CD14-positive monocyte (primary cell): Measurements from ENCODE around the gene PIK3AP1. TPM values are rescaled to one million over a fixed set of nuclear protein-coding genes. Genes with fewer than 3 reads are reported as not detected.

Experiments used
- DNase-seq, 3 donors: peaks; one replicate each; pipeline ENCODE4 v3.0.0-alpha.2; 2011 to 2022
- H2AFZ ChIP-seq: 2 replicates; pipeline ENCODE4 v1.6.0; 2012; ENCODE audit warnings: mild to moderate bottlenecking, low read depth, low read length, inconsistent platforms; ENCODE audit not compliant: insufficient read depth, poor library complexity, severe bottlenecking
- H3K27ac ChIP-seq, 2 donors: 1 replicate in 1 of 2; 2 replicates in 1 of 2; pipeline ENCODE4 v1.5.1; 2012 to 2013; ENCODE audit warnings: low read length in 2 of 2, control low read depth in 1 of 2, inconsistent platforms in 1 of 2, low read depth in 1 of 2, mild to moderate bottlenecking in 1 of 2
- H3K27me3 ChIP-seq, 2 donors: one replicate each; pipeline versions ENCODE4 v1.6.0 to v1.6.1; 2011 to 2013; ENCODE audit warnings: low read length in 2 of 2; ENCODE audit not compliant: control insufficient read depth in 2 of 2, insufficient read depth in 2 of 2
- H3K36me3 ChIP-seq, 2 donors: replicated peaks in 1 of 2; 1 replicate in 1 of 2; 2 replicates in 1 of 2; pipeline versions ENCODE4 v1.5.1 to v1.6.1; 2012 to 2013; ENCODE audit warnings: low read length in 2 of 2, control low read depth in 1 of 2, inconsistent platforms in 1 of 2, mild to moderate bottlenecking in 1 of 2; ENCODE audit not compliant: insufficient read depth in 2 of 2, control insufficient read depth in 1 of 2
- H3K4me1 ChIP-seq, 2 donors: 1 replicate in 1 of 2; 2 replicates in 1 of 2; pipeline versions ENCODE4 v1.5.1 to v1.6.1; 2012 to 2013; ENCODE audit warnings: low read length in 2 of 2, control low read depth in 1 of 2, inconsistent platforms in 1 of 2, mild to moderate bottlenecking in 1 of 2, moderate library complexity in 1 of 2; ENCODE audit not compliant: insufficient read depth in 2 of 2, control insufficient read depth in 1 of 2
- H3K4me2 ChIP-seq: replicated peaks from 2 replicates; pipeline ENCODE3; 2012; ENCODE audit warnings: low read length, moderate library complexity, mild to moderate bottlenecking; ENCODE audit not compliant: poor library complexity, severe bottlenecking; ENCODE audit errors: extremely low read depth
- H3K4me3 ChIP-seq, 3 experiments: fragments of 200-600 bp in 1 of 3; sonication (generic) in 1 of 3; replicated peaks in 1 of 3; 1 replicate in 2 of 3; 2 replicates in 1 of 3; pipeline ENCODE4 v1.5.1; 2011 to 2013; ENCODE audit warnings: low read length in 3 of 3, mild to moderate bottlenecking in 3 of 3, control low read depth in 2 of 3, low read depth in 2 of 3, inconsistent platforms in 1 of 3, moderate library complexity in 1 of 3
- H3K79me2 ChIP-seq: 2 replicates; pipeline ENCODE4 v1.6.0; 2012; ENCODE audit warnings: mild to moderate bottlenecking, control low read depth, inconsistent platforms, low read length, moderate library complexity; ENCODE audit not compliant: insufficient read depth
- H3K9ac ChIP-seq: 2 replicates; pipeline ENCODE4 v1.6.0; 2017; ENCODE audit warnings: low read length, mild to moderate bottlenecking; ENCODE audit not compliant: insufficient read depth, poor library complexity, severe bottlenecking
- H3K9me3 ChIP-seq, 2 donors: replicated peaks in 1 of 2; 1 replicate in 1 of 2; 2 replicates in 1 of 2; pipeline versions ENCODE4 v1.5.1 to v1.6.1; 2012 to 2013; ENCODE audit warnings: low read length in 2 of 2, control low read depth in 1 of 2; ENCODE audit not compliant: control insufficient read depth in 1 of 2, insufficient read depth in 1 of 2
- H4K20me1 ChIP-seq: 2 replicates; pipeline ENCODE4 v1.6.0; 2012; ENCODE audit warnings: mild to moderate bottlenecking, low read length, control low read depth, moderate library complexity; ENCODE audit not compliant: insufficient read depth
- H3K27ac Mint-ChIP-seq, 7 donors: one replicate each; pipeline ENCODE4 v1.8.0; 2020; ENCODE audit warnings: mild to moderate bottlenecking in 7 of 7, mixed read lengths in 7 of 7, moderate library complexity in 6 of 7, inconsistent platforms in 2 of 7
- H3K27me3 Mint-ChIP-seq, 3 donors: one replicate each; pipeline ENCODE4 v1.8.0; 2021 to 2022; ENCODE audit warnings: low read depth in 3 of 3, mild to moderate bottlenecking in 3 of 3, mixed read lengths in 3 of 3, moderate library complexity in 3 of 3, inconsistent platforms in 1 of 3
- H3K36me3 Mint-ChIP-seq, 2 donors: one replicate each; pipeline ENCODE4 v1.8.0; 2020; ENCODE audit warnings: mixed read lengths in 2 of 2, inconsistent platforms in 1 of 2, mild to moderate bottlenecking in 1 of 2
- H3K4me1 Mint-ChIP-seq: one replicate; pipeline ENCODE4 v1.8.0; 2020; ENCODE audit warnings: mild to moderate bottlenecking, mixed read lengths
- H3K4me3 Mint-ChIP-seq, 2 donors: one replicate each; pipeline ENCODE4 v1.8.0; 2020; ENCODE audit warnings: mild to moderate bottlenecking in 2 of 2, mixed read lengths in 2 of 2, moderate library complexity in 1 of 2
- H3K9me3 Mint-ChIP-seq, 7 donors: one replicate each; pipeline ENCODE4 v1.8.0; 2020 to 2022; ENCODE audit warnings: mixed read lengths in 7 of 7, mild to moderate bottlenecking in 6 of 7, moderate library complexity in 6 of 7, inconsistent platforms in 2 of 7
- CTCF ChIP-seq: fragments of 200-600 bp; IDR thresholded peaks from one replicate; pipeline ENCODE4 v1.8.0; 2022; ENCODE audit warnings: antibody characterized with exemption, mild to moderate bottlenecking
- WGBS: methylation state at CpG from one replicate; pipeline ENCODE4 v1.1.5; 2013; ENCODE audit warnings: missing lambda C conversion rate; ENCODE audit not compliant: insufficient coverage; 5-methylcytosine and 5-hydroxymethylcytosine counted together
- intact Hi-C, 2 donors: fragments of 100-400 bp; cut with micrococcal nuclease; formaldehyde crosslinking; loops; one replicate each; pipeline versions ENCODE4 v1.15.0 to v1.15.1; 2023
- polyA plus RNA-seq, 3 donors: library from polyadenylated mRNA; depleted of rRNA in 1 of 3; unstranded in 2 of 3; stranded (reverse) in 1 of 3; fragments of 300-500 nt in 2 of 3; fragments of >200 nt in 1 of 3; fragmentation: Illumina TruSeq in 2 of 3; gene quantifications; 1 replicate in 2 of 3; 2 replicates in 1 of 3; pipeline ENCODE4 v1.2.3, GENCODE V29; 2012 to 2021

PIK3AP1 gene
- polyA plus RNA-seq, 3 donors: 95.5 to 157 (median 112) TPM

DNA sequence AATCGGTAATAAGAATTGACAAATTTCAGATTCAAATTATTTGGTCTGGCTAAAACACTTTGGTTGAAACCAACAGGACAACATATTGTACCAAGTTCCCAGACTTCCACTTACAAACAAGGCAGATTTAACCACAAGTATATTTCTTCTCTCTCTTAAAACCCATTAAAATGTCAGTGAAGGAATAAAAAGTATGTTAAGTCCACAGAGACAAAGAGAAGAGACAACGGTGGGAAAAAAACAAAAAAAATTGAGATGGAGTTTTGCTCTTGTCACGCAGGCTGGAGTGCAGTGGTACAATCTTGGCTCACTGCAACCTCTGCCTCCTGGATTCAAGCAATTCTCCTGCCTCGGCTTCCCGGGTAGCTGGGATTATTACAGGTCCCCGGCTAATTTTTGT is 149.8 kb downstream of the PIK3AP1 start:
- peaks cover 96% of the 10 kb centered on the region for H3K79me2 ChIP-seq
- no peaks in the 10 kb centered on the region for H3K4me1 ChIP-seq
- peaks cover 98% of the 10 kb centered on the region for H4K20me1 ChIP-seq
- no peak for TF ChIP-seq CTCF
- H3K4me2 ChIP-seq: no peak overlapping the region
- WGBS: 96% methylated on average over 5 of the region's 6 CpGs
- Mint-ChIP-seq H3K4me3 (no peak overlapping the region), H3K27me3 (no peaks in the 10 kb centered on the region), H3K9me3 (peaks cover 0 to 4% (median 0%) of the 10 kb centered on the region in 7 donors), H3K36me3 (peaks cover 56 to 78% of the 10 kb centered on the region in 2 donors), H3K27ac (no peak overlapping the region), H3K4me1 (no peaks in the 10 kb centered on the region)
- peaks cover 40 to 78% of the 10 kb centered on the region in 2 donors for H3K36me3 ChIP-seq
- DNase-seq: no peak
- no peak overlapping the region for H3K9ac ChIP-seq
- H3K27ac ChIP-seq: no peak overlapping the region
- no peak overlapping the region for H3K4me3 ChIP-seq
- H3K27me3 ChIP-seq: no peaks in the 10 kb centered on the region
- no peak overlapping the region for H2AFZ ChIP-seq
- H3K9me3 ChIP-seq: no peaks in the 10 kb centered on the region
- intact Hi-C loops: no loop called here

DNA sequence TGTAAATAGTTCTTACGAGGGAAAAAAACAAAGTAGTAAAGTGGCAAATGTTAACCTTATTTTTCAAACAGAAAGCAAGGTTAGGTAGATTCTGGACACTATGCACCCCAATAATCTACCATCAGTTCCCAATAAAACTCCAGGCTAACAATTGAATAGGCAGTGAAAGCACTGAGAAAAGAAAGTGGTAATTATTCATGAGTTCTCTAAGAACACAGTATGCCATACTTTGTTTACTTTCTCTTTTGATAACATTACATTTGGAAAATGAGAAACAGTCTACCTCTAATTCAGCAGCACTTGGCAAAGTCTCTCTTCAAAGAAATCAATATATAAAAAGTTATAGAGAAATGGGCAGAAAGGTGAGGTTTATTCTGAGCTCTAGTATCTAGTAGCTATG is 151.9 kb downstream of the PIK3AP1 start:
- H3K4me3 ChIP-seq: no peak overlapping the region

More for the DNA sequence above, 151.9 kb downstream of the PIK3AP1 start:
- peaks cover 0 to 4% (median 0%) of the 10 kb centered on the region in 7 donors for H3K9me3 Mint-ChIP-seq
- H3K27me3 ChIP-seq: no peaks in the 10 kb centered on the region
- peaks cover 58 to 80% of the 10 kb centered on the region in 2 donors for H3K36me3 Mint-ChIP-seq
- H4K20me1 ChIP-seq: peaks cover 98% of the 10 kb centered on the region
- H3K27ac Mint-ChIP-seq: no peak overlapping the region
- H2AFZ ChIP-seq: no peak overlapping the region
- H3K79me2 ChIP-seq: peaks cover 81% of the 10 kb centered on the region
- no peak for TF ChIP-seq CTCF
- WGBS: no CpG with 5 or more reads among the region's 1 CpG
- DNase-seq: no peak
- no peaks in the 10 kb centered on the region for H3K4me1 ChIP-seq
- no peak overlapping the region for H3K9ac ChIP-seq
- H3K4me2 ChIP-seq: no peak overlapping the region
- H3K27ac ChIP-seq: no peak overlapping the region
- H3K9me3 ChIP-seq: no peaks in the 10 kb centered on the region
- no peaks in the 10 kb centered on the region for H3K27me3 Mint-ChIP-seq
- no peak overlapping the region for H3K4me3 Mint-ChIP-seq
- intact Hi-C loops: no loop called here
- peaks cover 42 to 84% of the 10 kb centered on the region in 2 donors for H3K36me3 ChIP-seq
- no peaks in the 10 kb centered on the region for H3K4me1 Mint-ChIP-seq
